HG03175 (cell line): ENCODE data around the gene RPS10.
A peak's percentile ranks its signal among the peaks of the same experiment; 100 is the strongest.
"Not testable (repeated sequence)": the region's sequence is repeated elsewhere in the genome, so short reads cannot be mapped to it uniquely, and the experiment has no call there.

Experiments used
- ATAC-seq: cut with Tn5 transposase; IDR thresholded peaks from one replicate; pipeline ENCODE4 v1.9.1; 2021; ENCODE audit warnings: mild to moderate bottlenecking, moderate library complexity; ENCODE audit not compliant: unreplicated experiment

RPS10 gene

GRCh38 chr6:34451192-34451591, 25.3 kb upstream of the RPS10 start:
- ATAC-seq: no peak

- ATAC-seq: no peak
These were observed 22.0 kb upstream of the RPS10 start for GRCh38 chr6:34447910-34448309.

DNA sequence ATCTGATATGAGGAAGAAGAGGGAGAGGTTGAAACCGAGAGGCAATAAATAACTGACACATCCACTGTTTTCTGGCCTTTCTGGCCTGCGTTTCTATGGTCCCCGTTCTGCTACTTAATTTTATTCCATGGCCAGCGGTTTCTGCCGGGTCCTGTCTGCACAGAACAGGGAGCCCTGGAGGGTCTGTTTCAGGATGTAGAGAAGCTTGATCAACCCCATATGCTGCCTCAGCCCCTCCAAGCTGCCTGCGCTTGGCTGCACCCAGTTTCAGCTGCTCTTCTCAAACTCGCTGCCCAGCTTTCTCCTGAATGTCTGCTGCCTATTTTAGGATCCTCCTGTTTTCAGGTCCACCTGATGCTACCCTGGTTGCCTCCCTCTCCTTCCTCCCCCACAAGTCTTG, 21.5 kb upstream of the RPS10 start:
- ATAC-seq: no peak

DNA sequence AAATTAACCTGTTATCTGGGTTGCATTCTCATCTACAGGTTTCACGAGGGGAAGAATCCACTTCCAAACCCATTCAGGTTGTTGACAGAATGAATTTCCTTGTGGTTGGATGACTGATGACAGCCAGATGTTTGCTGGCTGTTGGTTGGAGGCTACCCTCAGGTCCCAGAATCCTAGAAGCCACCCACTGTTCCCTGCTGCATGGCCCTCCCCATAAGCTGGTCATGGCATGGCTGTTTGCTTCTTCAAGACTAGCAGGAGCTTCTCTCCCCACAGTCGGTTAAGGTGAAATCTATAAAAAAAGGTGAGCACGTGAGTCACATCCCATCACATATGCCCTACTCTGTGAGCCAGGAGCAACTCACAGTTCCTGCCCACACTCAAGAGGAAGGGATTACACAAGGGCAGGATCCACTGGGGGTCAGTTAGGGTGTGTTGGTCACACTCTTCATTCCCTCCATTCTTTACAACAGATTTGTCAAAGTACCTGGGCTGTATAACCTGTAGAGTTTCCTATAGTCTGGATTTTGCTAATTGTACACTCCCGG, 19.5 kb upstream of the RPS10 start:
- no peak for ATAC-seq

DNA sequence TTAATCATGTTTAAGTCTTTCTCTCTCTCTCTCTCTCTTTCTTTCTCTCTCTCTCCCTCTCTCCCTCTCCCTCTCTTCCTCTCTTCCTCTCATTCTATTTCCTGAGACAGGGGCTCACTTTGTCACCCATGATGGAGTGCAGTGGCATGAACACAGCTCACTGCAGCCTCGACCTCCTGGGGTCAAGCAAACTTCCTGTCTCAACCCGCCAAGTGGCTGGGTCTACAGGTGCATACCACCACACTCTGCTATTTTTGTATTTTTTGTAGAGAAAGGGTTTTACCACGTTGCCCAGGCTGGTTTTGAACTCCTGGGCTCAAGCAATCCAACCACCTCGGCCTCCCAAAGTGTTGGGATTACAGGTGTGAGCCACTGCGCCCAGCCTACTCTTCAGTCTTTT, 15.7 kb upstream of the RPS10 start:
- no peak for ATAC-seq

- no peak for ATAC-seq
These were observed 13.6 kb upstream of the RPS10 start for GRCh38 chr6:34439442-34439841.

- no peak for ATAC-seq
These were observed 12.8 kb upstream of the RPS10 start for GRCh38 chr6:34438705-34439104.

DNA sequence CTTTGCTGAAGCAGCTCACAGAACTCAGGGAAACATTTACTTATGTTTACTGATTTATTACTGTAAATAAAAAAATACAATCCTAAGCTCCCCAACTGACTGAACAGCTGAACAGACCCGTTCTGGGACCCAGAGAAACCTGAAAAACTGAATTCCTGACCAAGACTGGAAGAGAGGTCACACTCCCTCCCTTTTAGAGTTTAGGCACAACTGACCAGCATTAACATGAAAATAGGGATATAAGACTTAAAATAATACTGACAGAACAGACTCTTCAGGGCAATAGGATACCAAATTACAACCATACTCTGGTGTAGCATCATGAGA, 11.7 kb upstream of the RPS10 start:
- ATAC-seq: no peak

GRCh38 chr6:34436803-34437643, 11.2 kb upstream of the RPS10 start:
- ATAC-seq: no peak

GRCh38 chr6:34435916-34436315, 10.0 kb upstream of the RPS10 start:
- ATAC-seq: no peak

GRCh38 chr6:34425132-34425497, 754 bp downstream of the RPS10 start:
- ATAC-seq: peak; percentile 20

DNA sequence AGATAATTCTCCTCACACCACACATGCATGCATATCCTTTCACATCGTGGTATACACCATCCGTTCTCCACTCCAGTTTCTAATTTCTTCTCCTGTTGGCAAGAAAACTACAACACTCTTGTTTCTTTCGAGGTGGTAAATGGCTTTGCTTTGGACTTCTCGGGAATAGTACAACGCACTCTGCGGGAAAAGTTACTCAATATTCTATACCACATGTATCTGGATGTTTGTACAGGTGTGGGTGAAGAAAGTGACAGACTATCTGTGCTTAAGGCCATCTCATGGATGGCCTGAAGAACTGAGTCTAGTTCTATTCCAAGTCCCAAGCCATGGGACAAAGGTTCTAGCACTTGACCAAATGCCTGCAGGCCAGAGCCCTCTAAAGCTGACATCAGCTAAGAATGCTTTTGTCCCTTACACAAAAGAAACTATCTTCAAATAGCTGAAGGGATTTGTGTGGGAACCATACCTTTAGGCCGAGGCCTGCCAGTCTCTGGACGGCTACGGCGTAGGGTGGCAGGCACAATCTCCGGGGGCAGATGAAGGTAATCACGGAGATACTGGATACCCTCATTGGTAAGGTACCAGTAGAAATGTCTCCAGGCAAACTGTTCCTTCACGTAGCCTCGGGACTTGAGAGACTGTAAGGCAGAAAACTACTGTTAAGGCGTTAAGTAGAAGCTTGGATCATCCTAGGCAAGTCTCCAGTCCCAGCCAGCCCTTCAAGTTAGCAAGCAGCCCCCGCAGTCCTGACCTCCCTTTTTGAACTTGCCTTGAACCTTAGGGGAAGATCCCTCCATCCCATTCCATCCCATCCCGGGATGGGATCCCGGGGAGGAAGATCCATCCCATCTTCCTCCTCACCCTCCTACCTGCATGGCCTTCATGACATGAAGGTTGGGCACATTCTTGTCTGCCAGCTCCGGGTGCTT, 1.4 kb downstream of the RPS10 start:
- ATAC-seq: no peak

GRCh38 chr6:34423254-34423653, 2.6 kb downstream of the RPS10 start:
- no peak for ATAC-seq

DNA sequence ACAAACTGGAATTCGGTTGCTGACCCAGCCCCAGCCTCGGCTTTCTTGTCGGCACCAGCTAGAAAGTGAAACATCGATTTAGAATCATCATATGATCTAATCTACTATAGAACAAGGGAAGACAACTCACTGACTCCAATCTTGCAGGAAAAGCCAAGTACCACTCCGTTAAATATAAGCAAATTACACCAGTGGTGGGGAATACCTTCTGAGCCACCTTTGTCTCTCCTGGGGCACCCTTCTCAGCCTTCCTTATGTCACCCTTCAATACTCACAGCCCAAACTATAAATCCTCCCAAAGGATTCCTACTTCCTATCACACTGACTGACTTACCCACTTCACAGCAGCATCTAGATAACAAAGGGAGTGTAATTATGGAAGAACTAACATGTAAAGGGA, 7.5 kb downstream of the RPS10 start:
- no peak for ATAC-seq

DNA sequence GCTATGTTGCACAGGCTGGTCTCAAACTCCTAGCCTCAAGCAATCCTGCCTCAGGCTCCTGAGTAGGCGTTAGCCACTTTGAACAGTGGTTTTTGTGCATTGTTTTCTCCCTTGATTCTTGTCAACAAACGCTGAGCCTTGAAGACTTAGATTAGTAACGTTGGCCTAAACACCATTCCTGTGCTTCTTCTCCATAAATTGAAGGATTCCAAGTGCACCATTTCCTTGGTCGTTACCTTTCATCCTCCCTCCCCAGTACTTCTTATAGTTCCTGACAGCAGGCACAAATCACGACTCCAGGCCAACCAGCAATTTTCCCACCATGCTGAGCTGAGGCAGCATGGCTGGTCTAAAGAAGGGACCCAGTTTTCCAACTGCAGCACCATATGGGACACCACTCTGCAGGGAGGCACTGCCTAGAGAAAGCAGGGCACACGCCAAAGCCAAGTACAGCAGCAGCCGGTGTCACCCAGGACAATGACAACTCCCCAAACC, 8.9 kb downstream of the RPS10 start:
- no peak for ATAC-seq

DNA sequence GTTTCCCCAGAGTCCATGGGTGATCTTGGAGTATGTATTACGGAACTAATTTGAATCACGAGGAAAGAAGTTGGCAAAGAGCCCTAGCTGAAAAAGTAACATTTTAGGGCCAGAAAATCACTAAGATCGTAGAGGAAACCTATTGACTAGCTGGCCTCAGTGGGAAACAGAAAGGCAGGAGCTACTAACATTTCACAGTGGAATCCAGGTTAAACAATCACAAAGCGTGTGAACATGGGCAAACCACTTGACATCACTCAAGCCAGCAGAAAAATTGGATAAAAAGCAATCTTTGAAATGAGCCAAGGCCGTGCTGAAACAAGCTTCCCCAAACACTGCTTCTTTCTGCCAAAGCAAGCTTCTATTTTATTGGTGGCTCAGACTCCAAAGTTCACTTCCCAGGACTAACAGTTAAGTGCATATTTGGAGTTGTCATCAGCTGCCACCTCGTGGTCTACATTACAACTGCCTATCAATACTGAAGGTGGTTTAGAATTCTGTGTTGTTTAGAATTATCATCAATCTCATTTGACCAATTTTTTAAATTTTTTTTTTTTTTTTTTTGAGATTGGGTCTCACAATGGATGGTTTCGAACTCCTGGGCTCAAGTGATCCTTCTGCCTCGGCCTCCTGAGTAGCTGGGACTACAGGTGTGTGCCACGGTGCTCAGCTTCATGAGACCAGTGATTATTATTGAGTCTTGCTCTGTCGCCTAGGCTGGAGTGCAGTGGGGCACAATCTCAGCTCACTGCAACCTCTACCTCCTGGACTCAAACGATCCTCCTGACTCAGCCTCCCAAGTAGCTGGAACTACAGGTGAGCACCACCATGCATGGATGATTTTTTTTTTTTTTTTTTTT, 10.6 kb downstream of the RPS10 start:
- ATAC-seq: no peak

- ATAC-seq: no peak
These were observed 13.1 kb downstream of the RPS10 start for GRCh38 chr6:34412643-34413214.

DNA sequence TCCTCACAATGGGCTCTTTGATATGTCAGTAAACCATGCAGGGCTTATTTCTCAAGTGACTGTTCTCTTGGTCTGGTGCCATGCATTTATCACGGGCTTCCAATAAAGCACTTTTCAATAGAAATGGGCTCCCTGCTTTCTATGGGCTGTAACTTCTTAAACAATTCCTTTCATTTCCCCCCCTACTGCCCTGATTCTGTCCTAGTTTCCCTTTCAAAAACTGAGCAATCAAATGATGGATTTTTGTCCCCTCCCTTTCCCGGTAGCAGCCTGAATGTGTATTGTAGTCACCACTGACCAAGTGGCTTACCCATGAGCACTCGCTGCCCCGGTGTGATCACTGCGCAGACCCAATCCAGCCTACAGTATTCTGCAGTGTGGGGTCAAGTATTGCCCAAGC, 13.9 kb downstream of the RPS10 start:
- no peak for ATAC-seq

DNA sequence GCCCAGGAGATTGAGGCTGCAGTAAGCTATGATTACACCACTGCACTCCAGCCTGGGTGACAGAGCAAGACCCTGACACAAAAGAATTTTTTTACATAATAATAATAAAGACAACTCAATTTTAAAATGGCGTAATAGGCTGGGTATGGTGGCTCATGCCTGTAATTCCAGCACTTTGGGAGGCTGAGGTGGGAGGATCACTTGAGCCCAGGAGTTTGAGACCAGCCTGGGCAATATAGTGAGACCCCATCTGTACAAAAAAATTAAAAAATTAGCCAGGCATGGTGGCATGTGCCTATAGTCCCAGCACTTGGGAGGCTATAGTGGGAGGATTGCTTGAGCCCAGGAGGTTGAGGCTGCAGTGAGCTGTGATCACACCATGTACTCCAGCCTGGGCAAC, 18.0 kb downstream of the RPS10 start:
- not testable (repeated sequence) for ATAC-seq

DNA sequence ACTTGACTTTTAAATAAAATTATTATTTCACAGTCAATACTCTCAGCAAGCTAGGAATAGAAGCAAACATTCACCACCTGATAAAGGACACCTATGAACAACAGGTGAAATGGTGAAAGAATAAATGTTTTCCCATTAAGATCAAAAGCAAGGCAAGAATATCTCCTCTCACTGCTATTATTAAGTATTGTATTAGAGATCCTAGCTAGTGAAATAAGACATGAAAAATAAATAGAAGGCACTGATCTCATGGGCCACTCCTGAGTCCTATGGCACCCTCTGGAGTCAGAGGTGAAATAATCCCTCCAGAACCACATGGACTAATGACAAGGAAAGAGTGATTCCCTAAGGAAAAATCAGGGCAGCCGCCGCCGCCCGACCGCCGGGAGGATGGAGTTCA, 29.4 kb downstream of the RPS10 start:
- no peak for ATAC-seq

GRCh38 chr6:34393966-34394305, 31.9 kb downstream of the RPS10 start:
- ATAC-seq: no peak
